Bronchus fibroblast of lung (primary cell): ENCODE data around the gene AASDH. TPM values are rescaled to one million over a fixed set of nuclear protein-coding genes. Genes with fewer than 3 reads are reported as not detected.

Source experiments
- total RNA-seq: library from RNA; depleted of rRNA; stranded (reverse); fragments of >200 nt; gene quantifications from 2 replicates; pipeline ENCODE4 v1.2.3, GENCODE V29; 2015

Gene AASDH, protein sequence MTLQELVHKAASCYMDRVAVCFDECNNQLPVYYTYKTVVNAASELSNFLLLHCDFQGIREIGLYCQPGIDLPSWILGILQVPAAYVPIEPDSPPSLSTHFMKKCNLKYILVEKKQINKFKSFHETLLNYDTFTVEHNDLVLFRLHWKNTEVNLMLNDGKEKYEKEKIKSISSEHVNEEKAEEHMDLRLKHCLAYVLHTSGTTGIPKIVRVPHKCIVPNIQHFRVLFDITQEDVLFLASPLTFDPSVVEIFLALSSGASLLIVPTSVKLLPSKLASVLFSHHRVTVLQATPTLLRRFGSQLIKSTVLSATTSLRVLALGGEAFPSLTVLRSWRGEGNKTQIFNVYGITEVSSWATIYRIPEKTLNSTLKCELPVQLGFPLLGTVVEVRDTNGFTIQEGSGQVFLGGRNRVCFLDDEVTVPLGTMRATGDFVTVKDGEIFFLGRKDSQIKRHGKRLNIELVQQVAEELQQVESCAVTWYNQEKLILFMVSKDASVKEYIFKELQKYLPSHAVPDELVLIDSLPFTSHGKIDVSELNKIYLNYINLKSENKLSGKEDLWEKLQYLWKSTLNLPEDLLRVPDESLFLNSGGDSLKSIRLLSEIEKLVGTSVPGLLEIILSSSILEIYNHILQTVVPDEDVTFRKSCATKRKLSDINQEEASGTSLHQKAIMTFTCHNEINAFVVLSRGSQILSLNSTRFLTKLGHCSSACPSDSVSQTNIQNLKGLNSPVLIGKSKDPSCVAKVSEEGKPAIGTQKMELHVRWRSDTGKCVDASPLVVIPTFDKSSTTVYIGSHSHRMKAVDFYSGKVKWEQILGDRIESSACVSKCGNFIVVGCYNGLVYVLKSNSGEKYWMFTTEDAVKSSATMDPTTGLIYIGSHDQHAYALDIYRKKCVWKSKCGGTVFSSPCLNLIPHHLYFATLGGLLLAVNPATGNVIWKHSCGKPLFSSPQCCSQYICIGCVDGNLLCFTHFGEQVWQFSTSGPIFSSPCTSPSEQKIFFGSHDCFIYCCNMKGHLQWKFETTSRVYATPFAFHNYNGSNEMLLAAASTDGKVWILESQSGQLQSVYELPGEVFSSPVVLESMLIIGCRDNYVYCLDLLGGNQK
- 6.4 and 8.1 TPM in 2 replicates for total RNA-seq

DNA sequence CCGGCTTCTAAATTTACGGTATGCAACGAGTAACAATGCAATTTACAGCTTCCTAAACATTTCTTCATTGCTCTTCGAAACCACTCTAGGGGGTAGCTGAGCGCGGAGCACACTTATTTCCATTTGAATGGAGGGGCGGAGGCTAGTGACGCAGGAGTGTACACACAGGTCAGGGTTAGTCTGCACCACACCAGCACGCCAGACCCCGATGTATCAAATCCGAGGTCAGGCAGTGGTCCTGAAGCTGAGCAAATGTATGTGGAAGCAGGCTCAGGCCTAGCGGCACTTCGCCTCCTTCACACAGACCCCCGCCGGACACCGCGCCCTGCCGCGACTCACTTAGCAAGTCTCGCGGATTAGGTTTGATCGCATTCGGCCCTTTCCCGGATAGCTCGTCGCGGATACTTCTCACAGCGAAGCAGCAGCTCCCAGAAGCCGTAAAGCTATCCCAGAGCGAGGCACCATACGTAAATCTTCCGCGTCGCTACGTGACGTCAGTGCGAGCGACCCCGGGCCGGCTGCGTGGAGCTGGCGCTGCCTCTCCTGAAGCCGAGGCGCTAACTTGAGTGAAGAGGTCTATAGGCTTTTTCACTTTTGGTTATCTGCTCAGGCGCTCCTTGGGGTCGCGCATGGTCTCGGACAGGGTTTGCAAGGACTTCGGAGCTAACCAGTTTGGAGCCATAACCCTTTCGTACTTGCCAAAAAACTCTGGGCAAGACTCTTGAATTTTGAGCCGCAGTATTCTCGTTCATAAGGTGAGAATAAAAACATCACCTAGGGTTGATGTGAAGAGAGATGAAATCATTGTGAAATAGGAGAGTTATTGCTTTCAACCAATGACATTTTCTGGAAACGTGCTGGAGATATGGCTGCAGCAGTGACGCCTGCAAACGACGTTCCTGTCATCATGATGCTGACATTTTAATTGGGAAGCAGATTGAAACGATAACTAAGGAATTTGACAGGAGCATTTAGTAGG is at the start of gene AASDH:
Gene AASDH, minus strand, starts transcription at position 469 of the 979 bp plus-strand sequence. CDS start 3,192 bp downstream, outside the sequence.

DNA sequence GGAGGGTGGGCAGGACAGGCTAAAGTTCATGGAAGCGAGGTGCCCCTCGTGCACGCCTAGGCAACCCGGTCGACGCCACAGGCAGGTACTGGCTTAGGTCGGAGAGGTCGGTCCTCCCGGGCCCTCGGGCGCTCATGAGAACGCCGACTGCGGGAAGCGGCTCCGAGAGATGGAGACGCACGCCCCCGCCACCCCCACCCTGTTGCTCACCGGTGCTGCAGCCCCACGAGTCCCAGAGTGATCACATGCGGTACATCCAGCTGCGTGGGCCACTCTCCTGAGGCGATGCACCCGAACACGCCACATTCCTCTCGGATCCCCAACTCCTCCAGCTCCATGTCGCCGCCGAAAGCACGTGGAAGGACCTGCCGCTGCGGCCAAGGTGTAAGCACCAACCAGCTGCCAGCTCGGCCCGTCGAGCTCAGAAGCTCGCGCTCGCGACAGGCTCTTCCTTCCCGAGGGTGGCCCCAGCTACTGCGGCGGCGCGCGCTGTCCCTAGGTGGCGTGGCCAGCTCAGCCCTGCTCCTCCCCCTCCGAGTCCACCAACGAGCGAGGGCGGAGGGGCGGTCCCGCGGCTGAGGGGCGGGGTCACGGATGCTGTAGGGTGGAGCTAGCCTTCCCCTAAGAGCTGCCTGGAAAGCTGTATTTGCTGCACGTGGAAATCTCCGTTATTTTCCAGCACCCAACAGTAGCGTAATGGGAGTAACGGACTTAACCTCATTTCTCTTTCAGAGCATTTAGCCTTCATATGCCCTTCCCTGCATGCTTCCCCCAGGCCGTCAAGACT is 48.0 kb upstream of the AASDH start, which contains the start of gene PPAT:
Gene PPAT, minus strand, starts transcription at position 476 of the 787 bp plus-strand sequence. Its CDS starts 138 bp downstream, at position 338.

Other genes with a start within 250 kb of the AASDH start
- 11.7 and 15.3 TPM in 2 replicates for gene PPAT, start 48.1 kb upstream of the AASDH start, total RNA-seq
- 76.7 and 106 TPM in 2 replicates for gene PAICS, start 48.8 kb upstream of the AASDH start, total RNA-seq
- gene SRP72, start 80.1 kb upstream of the AASDH start, total RNA-seq, result 61.0 and 71.2 TPM in 2 replicates
- gene ARL9, start 118.3 kb upstream of the AASDH start, total RNA-seq, result 1.0 and 1.5 TPM in 2 replicates